Activated CD8-positive, alpha-beta memory T cell treated with anti-CD3 and anti-CD28 coated beads, Interleukin-2, amount 50 U/mL, for 1 hour (primary cell): ENCODE data around the gene NXPH4.

ENCODE experiments used
- DNase-seq: peaks from one replicate; pipeline ENCODE4 v3.0.0-alpha.2; 2020; ENCODE audit errors: extremely low read depth

NXPH4 gene

DNA sequence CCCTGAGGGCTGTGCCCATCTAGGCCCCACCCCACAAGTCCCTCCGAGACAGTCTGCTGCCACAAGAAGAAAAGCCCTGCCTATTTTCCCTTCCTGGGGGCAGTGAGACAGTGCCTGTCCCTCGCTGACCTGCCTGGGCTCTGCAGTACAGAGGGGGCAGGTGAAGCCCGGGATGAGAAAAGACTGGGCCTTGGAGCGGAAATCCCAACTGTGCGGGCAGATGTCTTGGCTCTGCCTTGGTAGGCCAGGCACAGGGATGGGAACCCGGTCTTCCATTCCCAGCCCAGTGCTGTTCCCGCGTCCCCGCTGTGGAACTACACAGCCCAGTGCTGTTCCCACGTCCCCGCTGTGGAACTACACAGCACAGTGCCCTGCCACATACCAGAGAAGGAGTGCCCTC, 12.8 kb upstream of the NXPH4 start:
- no peak for DNase-seq

DNA sequence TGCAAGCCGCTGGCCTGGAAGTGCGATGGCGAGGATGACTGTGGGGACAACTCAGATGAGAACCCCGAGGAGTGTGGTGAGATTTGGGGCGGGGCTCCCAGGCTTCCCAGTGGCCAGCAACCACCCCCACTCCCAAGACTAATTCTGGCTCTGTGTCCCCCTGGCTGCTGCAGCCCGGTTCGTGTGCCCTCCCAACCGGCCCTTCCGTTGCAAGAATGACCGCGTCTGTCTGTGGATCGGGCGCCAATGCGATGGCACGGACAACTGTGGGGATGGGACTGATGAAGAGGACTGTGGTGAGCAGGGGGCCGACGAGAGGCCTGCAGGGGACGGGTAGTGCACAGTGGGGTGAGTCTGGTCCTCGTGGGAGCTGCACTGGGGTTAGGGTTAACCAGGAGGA, 12.1 kb upstream of the NXPH4 start:
- no peak for DNase-seq

- no peak for DNase-seq
Measured at GRCh38 chr12:57205186-57205585, 11.4 kb upstream of the NXPH4 start.

DNA sequence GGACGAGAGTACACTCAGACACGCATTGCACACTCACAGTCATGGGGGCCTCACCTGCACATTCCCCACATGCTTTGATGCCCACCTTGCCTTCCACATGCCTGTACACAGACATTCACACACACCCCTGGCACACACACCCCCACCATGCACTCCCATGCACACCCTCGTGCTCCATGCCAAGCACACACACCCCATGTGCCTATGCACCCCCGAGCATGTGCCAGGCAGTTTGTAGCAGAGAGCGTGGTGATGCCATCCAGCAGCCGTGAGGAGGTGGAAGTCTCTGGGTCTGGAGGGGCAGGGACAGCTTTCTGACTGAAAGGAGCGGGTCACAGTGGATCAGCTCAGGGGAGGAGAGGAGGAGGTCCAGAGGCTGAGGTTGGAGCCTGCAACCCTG, 10.7 kb upstream of the NXPH4 start:
- DNase-seq = no peak

GRCh38 chr12:57207731-57208630, 8.6 kb upstream of the NXPH4 start:
- DNase-seq = no peak

- no peak for DNase-seq
Measured at GRCh38 chr12:57208631-57209282, 7.8 kb upstream of the NXPH4 start.

DNA sequence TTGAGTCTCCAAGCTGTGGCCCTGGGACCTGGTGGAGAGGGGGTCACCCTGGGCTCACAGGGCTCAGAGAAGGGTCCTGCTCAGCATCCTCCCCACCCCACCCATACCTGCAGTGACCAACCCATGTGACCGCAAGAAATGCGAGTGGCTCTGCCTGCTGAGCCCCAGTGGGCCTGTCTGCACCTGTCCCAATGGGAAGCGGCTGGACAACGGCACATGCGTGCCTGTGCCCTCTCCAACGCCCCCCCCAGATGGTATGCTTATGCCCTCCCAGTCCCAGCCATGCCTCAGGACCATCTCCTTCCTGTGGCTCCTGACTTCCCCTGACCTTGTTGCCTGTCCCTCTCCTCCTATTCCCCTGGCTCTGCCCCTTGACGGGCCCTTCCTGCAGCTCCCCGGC, 6.7 kb upstream of the NXPH4 start:
- no peak for DNase-seq

DNA sequence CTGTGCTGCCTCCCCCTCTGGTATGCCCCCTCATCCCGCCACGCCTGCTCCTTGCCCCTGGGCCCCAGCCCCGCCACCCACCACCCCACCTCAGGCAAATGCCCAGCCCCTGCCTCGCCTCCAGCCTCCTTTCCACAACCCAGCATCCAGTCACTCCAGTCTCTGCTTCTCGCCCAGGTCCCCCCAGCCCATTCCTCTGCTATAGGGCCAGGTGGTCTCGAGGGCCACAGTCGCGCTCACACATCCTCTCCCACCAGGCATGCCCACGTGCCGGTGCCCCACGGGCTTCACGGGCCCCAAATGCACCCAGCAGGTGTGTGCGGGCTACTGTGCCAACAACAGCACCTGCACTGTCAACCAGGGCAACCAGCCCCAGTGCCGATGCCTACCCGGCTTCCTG, 6.1 kb upstream of the NXPH4 start:
- DNase-seq = no peak

DNA sequence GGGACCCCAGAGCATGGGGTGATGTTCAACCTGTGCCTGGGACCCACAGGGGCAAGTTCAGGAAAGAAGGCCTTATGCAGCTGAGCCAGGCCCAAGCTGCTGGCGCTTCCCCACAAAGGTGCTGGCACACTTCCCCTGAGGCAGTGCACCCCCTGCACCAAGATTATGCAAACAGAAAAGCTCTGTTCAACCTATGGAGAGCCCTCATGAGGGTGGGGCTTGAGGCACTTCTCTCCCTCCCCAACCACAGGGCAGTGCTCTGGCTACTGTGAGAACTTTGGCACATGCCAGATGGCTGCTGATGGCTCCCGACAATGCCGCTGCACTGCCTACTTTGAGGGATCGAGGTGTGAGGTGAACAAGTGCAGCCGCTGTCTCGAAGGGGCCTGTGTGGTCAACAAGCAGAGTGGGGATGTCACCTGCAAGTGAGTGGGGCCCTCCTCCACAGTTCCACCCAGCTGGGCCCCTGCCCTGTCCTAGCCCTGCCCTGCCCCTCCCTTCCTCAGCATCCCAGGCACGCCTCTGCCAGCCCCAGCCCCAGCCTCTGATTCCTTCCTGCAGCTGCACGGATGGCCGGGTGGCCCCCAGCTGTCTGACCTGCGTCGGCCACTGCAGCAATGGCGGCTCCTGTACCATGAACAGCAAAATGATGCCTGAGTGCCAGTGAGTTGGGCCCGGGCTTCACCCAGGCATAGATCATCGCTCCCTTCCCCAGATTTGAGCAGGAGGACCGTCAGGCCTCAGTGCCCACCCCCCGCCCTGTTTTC, 5.5 kb upstream of the NXPH4 start:
- no peak for DNase-seq

- DNase-seq = no peak
Measured at GRCh38 chr12:57211791-57212700, 4.5 kb upstream of the NXPH4 start.

DNA sequence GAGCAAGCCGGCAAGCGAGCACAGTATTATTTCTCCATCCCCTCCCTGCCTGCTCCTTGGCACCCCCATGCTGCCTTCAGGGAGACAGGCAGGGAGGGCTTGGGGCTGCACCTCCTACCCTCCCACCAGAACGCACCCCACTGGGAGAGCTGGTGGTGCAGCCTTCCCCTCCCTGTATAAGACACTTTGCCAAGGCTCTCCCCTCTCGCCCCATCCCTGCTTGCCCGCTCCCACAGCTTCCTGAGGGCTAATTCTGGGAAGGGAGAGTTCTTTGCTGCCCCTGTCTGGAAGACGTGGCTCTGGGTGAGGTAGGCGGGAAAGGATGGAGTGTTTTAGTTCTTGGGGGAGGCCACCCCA, 3.9 kb upstream of the NXPH4 start:
- DNase-seq = no peak

DNA sequence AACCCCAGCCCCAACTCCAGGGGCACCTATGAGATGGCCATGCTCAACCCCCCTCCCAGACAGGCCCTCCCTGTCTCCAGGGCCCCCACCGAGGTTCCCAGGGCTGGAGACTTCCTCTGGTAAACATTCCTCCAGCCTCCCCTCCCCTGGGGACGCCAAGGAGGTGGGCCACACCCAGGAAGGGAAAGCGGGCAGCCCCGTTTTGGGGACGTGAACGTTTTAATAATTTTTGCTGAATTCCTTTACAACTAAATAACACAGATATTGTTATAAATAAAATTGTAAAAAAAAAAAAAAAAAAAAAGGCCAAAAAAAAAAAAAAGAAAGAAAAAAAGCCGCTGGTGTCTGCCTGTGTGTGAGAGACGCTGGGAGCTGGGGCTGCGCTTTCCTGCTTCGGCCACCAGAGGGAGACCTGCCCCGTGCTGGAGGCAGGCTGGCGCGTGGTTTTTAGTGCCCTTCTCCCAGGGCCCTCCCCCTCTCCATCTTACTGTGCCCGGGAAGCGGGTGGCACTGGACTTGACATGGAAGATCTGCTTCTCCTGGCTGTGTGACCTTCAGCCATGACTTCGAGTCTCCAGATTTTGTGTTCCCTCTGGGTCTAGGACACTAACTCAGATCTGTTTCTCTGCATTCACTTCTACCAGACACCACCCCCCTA, 3.4 kb upstream of the NXPH4 start:
- peak; percentile 53 for DNase-seq

GRCh38 chr12:57213763-57214397, 2.7 kb upstream of the NXPH4 start:
- no peak for DNase-seq

GRCh38 chr12:57214398-57214781, 2.2 kb upstream of the NXPH4 start:
- DNase-seq = no peak

GRCh38 chr12:57215065-57215464, 1.5 kb upstream of the NXPH4 start:
- DNase-seq = no peak

DNA sequence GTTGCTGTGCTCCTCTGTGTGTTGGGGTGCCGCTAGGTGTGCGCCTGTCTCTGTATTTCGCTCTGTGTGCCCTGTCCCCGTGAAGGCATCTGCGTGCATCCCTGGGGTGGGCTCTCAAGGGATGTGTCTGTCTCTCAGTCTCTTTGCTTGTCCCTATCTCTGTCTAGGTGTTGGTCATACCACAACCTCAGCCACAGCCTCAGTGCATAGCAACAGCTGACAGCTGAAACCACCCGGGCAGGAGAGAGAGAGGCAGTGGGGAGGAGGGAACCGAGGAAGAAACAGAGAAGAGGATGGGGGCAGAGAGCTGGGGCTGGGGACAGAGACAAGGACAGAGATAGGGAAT, 953 bp upstream of the NXPH4 start:
- no peak for DNase-seq

DNA sequence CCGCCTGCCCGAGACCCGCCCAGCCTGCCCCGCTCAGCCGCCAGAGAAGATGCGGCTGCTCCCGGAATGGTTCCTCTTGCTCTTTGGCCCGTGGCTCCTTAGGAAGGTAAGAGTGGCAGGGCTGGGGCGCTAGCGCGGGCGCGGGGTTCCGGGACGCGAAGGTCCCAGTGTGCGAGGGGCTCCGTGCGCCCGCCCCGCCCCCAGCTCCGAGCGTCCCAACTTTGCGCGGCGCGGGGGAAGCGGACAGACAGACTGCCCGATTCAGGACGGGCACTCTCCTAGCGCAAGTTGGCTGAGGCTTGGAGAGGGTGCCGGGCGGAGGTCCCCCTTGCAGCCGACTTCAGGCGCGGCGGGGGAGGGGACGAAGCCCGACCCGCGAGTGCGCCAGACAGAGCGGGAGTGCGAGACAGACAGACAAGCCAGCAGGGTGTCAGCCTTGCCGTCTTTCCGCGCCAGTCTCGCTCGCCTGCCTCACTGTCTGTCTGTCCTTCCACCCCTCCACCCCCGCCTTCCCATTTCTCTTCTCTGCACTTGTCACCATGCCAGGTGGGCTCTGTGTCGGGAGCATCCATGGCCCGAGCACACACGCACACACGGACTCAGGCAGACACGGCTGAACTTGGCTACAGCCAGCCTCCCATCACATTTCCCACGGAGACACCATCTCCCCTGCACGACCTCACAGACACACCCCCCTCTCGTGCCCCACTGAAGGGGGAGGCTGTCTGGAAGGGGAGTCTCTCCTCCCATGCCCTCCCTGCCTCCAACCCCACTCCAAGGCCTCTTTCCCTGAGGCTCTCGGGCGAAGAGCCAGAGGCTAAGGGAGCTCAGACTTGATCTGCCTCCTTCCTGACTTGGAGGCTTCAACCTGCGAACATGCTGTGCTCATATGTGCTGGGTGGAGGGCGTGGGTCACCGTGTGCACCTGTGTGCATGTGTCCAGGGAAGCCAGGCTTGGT, 606 bp downstream of the NXPH4 start:
- no peak for DNase-seq

DNA sequence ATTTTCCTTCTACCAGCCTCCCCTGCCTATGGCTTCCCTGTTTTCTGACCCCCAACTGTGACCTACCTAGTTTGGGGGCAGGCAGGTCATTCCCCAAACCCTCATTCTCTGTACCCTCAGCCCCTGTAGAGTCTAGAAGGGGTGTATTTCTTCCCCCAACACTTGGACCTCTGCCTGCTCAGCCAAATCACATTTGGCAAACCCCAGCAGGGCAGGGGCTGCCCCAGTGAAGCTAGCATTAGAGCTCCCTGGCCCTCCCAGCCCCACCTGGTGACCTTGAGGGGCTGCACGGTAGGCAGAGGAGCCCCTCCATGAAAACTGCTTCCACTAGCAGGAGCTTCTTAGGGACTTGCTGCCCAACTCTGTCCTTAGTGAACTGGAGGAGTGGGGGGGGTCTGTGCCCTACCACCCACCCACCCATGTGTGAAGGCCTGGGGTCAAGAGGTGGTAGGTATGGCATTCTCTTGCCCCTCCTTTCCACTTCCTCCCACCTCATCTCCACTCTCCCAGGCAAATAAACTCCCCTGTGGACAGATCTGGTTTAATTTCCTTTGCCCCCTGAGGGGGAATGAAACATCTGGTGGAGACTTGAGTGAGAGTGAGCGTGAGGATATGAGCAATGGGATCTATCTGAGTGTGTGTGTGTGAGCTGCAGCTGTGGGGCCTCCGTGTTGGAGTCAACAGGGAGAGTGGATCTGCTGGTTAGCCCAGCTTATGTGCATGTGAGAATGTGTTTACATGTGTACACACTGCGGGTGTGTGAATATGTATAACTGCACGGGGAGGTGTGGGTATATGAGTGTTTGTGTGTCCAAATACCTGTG, 1.6 kb downstream of the NXPH4 start:
- DNase-seq = no peak
